AG08395 (cell line): ENCODE data around the gene SLC35A3.
"Not testable (repeated sequence)": the region's sequence is repeated elsewhere in the genome, so short reads cannot be mapped to it uniquely, and the experiment has no call there.

Source experiments
- DNase-seq: peaks from one replicate; pipeline ENCODE4 v3.0.0; 2012; ENCODE audit warnings: mixed read lengths, low spot score

Gene SLC35A3

GRCh38 chr1:100036718-100037655, 67.2 kb downstream of the SLC35A3 start:
- peak; percentile 8 for DNase-seq

- no peak for DNase-seq
Measured at GRCh38 chr1:100037656-100037926, 67.8 kb downstream of the SLC35A3 start.

- DNase-seq = peak; percentile 94
Measured at GRCh38 chr1:100037927-100038659, 68.3 kb downstream of the SLC35A3 start.

- DNase-seq = peak; percentile 47
Measured at GRCh38 chr1:100038660-100039287, 69.0 kb downstream of the SLC35A3 start.

- no peak for DNase-seq
Measured at GRCh38 chr1:100039591-100039990, 69.8 kb downstream of the SLC35A3 start.

GRCh38 chr1:100045206-100045605, 75.4 kb downstream of the SLC35A3 start:
- DNase-seq = no peak

- not testable (repeated sequence) for DNase-seq
Measured at GRCh38 chr1:100047235-100047708, 77.5 kb downstream of the SLC35A3 start.

GRCh38 chr1:100050139-100050538, 80.3 kb downstream of the SLC35A3 start:
- DNase-seq = no peak

GRCh38 chr1:100051401-100051800, 81.6 kb downstream of the SLC35A3 start:
- no peak for DNase-seq

GRCh38 chr1:100051893-100052292, 82.1 kb downstream of the SLC35A3 start:
- DNase-seq = no peak

GRCh38 chr1:100053119-100053518, 83.3 kb downstream of the SLC35A3 start:
- no peak for DNase-seq

- no peak for DNase-seq
Measured at GRCh38 chr1:100053727-100054126, 83.9 kb downstream of the SLC35A3 start.

GRCh38 chr1:100061681-100062080, 91.9 kb downstream of the SLC35A3 start:
- no peak for DNase-seq

- DNase-seq = no peak
Measured at GRCh38 chr1:100065183-100065968, 95.6 kb downstream of the SLC35A3 start.

- no peak for DNase-seq
Measured at GRCh38 chr1:100065969-100066227, 96.1 kb downstream of the SLC35A3 start.

- DNase-seq = no peak
Measured at GRCh38 chr1:100070201-100070939, 100.6 kb downstream of the SLC35A3 start.

- no peak for DNase-seq
Measured at GRCh38 chr1:100073531-100073930, 103.7 kb downstream of the SLC35A3 start.

- no peak for DNase-seq
Measured at GRCh38 chr1:100074604-100075395, 105.0 kb downstream of the SLC35A3 start.

- DNase-seq = no peak
Measured at GRCh38 chr1:100075773-100076172, 106.0 kb downstream of the SLC35A3 start.

GRCh38 chr1:100076319-100076718, 106.5 kb downstream of the SLC35A3 start:
- no peak for DNase-seq

- DNase-seq = no peak
Measured at GRCh38 chr1:100076744-100077143, 106.9 kb downstream of the SLC35A3 start.
